Measurements from ENCODE around the gene SRP68.

SRP68 gene

GRCh38 chr17:76018801-76019200 lies 53.5 kb downstream of the SRP68 start:
- H3K27ac ChIP-seq (replicated peaks) = no peak overlapping the region
- H3K4me3 ChIP-seq (replicated peaks; ENCODE audit: insufficient read depth, low read length) = no peak overlapping the region
- TF ChIP-seq GABPA (IDR thresholded peaks at IDR 0.05; ENCODE audit: low read depth) (no peak), POLR2AphosphoS5 (IDR thresholded peaks at IDR 0.05; ENCODE audit: low read depth) (no peak), CTCF (IDR thresholded peaks at IDR 0.05; ENCODE audit: insufficient read depth, low read length) (no peak), SPI1 (IDR thresholded peaks at IDR 0.05; ENCODE audit: borderline replicate concordance, low read depth) (no peak), REST (IDR thresholded peaks at IDR 0.05; ENCODE audit: insufficient replicate concordance, low read depth) (no peak)
- DNase-seq (ENCODE audit: low read depth in 1 of 2, low spot score in 1 of 2) = no peak
- H3K27me3 ChIP-seq (ENCODE audit: insufficient read depth, poor library complexity, severe bottlenecking) = no peaks in the 10 kb centered on the region

DNA sequence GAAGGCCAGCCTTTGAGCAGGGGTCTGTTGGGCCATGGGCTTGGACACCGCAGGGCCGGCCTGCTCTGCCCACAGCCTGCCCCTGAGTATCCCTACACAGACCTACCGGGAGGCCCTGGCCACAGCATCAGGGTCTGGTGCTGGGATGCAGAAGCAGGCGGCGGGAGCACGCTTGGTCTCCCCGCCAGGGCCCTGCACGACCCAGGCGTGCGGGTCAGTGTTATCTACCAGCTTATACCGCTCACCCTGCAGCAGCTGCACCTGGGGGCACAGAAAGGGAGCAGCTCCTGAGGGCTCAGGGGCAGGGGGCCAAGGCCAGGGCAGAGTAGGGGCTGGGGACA lies 54.0 kb downstream of the SRP68 start:
- no peak for DNase-seq (ENCODE audit: low read depth in 1 of 2, low spot score in 1 of 2)
- no peak for TF ChIP-seq SPI1 (IDR thresholded peaks at IDR 0.05; ENCODE audit: borderline replicate concordance, low read depth)
- H3K4me3 ChIP-seq (replicated peaks; ENCODE audit: insufficient read depth, low read length) = no peak overlapping the region
- H3K27ac ChIP-seq (replicated peaks) = no peak overlapping the region
- no peaks in the 10 kb centered on the region for H3K27me3 ChIP-seq (ENCODE audit: insufficient read depth, poor library complexity, severe bottlenecking)

- no peak for TF ChIP-seq GABPA (IDR thresholded peaks at IDR 0.05; ENCODE audit: low read depth)
- no peak for TF ChIP-seq SPI1 (IDR thresholded peaks at IDR 0.05; ENCODE audit: borderline replicate concordance, low read depth)
- no peak for TF ChIP-seq POLR2AphosphoS5 (IDR thresholded peaks at IDR 0.05; ENCODE audit: low read depth)
- no peak for TF ChIP-seq CTCF (IDR thresholded peaks at IDR 0.05; ENCODE audit: insufficient read depth, low read length)
- no peak for TF ChIP-seq REST (IDR thresholded peaks at IDR 0.05; ENCODE audit: insufficient replicate concordance, low read depth)
- no peaks in the 10 kb centered on the region for H3K27me3 ChIP-seq (ENCODE audit: insufficient read depth, poor library complexity, severe bottlenecking)
- H3K4me3 ChIP-seq (replicated peaks; ENCODE audit: insufficient read depth, low read length) = no peak overlapping the region
- DNase-seq (ENCODE audit: low read depth in 1 of 2, low spot score in 1 of 2) = no peak
- no peak overlapping the region for H3K27ac ChIP-seq (replicated peaks)
Observed at GRCh38 chr17:76017481-76018339, 54.6 kb downstream of the SRP68 start.

DNA sequence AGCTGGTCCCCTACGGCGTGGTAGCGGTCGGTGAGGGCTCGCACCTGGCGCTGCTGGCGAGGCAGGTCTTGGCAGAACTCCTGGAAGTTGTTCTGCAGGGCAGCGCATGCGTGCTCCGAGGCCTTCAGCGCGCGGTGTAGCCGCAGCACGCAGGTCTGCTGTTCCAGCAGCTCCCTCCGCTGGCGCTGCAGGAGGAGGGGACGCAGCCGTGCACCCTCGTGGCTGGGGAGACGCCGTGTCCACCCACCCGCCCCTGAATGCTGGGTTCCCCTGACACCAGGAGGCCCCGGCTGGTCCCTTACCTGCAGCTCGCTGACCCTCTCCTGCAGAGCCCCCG lies 57.4 kb downstream of the SRP68 start:
- no peak overlapping the region for H3K27ac ChIP-seq (replicated peaks)
- H3K27me3 ChIP-seq (ENCODE audit: insufficient read depth, poor library complexity, severe bottlenecking) = no peaks in the 10 kb centered on the region
- no peak for DNase-seq (ENCODE audit: low read depth in 1 of 2, low spot score in 1 of 2)
- H3K4me3 ChIP-seq (replicated peaks; ENCODE audit: insufficient read depth, low read length) = no peak overlapping the region
- no peak for TF ChIP-seq SPI1 (IDR thresholded peaks at IDR 0.05; ENCODE audit: borderline replicate concordance, low read depth)
- no peak for TF ChIP-seq GABPA (IDR thresholded peaks at IDR 0.05; ENCODE audit: low read depth)
- TF ChIP-seq POLR2AphosphoS5 (IDR thresholded peaks at IDR 0.05; ENCODE audit: low read depth) = no peak
- TF ChIP-seq CTCF (IDR thresholded peaks at IDR 0.05; ENCODE audit: insufficient read depth, low read length) = no peak
- no peak for TF ChIP-seq REST (IDR thresholded peaks at IDR 0.05; ENCODE audit: insufficient replicate concordance, low read depth)
